ENCODE results near the gene ARHGEF11.

Gene ARHGEF11

GRCh38 chr1:157033357-157033876 is 12.1 kb downstream of the ARHGEF11 start:
- no peaks in the 10 kb centered on the region for H3K9me3 Mint-ChIP-seq
- no peaks in the 10 kb centered on the region for H3K36me3 Mint-ChIP-seq (ENCODE audit: low read depth)
- no peak overlapping the region for H3K4me3 Mint-ChIP-seq
- peaks cover 28% of the 10 kb centered on the region for H3K27me3 Mint-ChIP-seq
- no peaks in the 10 kb centered on the region for H3K4me1 Mint-ChIP-seq (ENCODE audit: low read depth)
- no peak overlapping the region for H3K27ac Mint-ChIP-seq

- Mint-ChIP-seq H3K27me3 (peaks cover 30% of the 10 kb centered on the region), H3K36me3 (ENCODE audit: low read depth) (no peaks in the 10 kb centered on the region), H3K27ac (no peak overlapping the region), H3K4me3 (no peak overlapping the region), H3K9me3 (no peaks in the 10 kb centered on the region), H3K4me1 (ENCODE audit: low read depth) (no peaks in the 10 kb centered on the region)
These were observed 13.2 kb downstream of the ARHGEF11 start for GRCh38 chr1:157032303-157032702.

GRCh38 chr1:157030728-157031127 is 14.8 kb downstream of the ARHGEF11 start:
- Mint-ChIP-seq H3K4me3 (no peak overlapping the region), H3K27ac (no peak overlapping the region), H3K4me1 (ENCODE audit: low read depth) (no peaks in the 10 kb centered on the region), H3K36me3 (ENCODE audit: low read depth) (no peaks in the 10 kb centered on the region), H3K27me3 (peaks cover 37% of the 10 kb centered on the region), H3K9me3 (no peaks in the 10 kb centered on the region)

GRCh38 chr1:157028674-157029073 is 16.9 kb downstream of the ARHGEF11 start:
- no peak overlapping the region for H3K27ac Mint-ChIP-seq
- peaks cover 48% of the 10 kb centered on the region for H3K27me3 Mint-ChIP-seq
- H3K4me1 Mint-ChIP-seq (ENCODE audit: low read depth) = no peaks in the 10 kb centered on the region
- no peak overlapping the region for H3K4me3 Mint-ChIP-seq
- no peaks in the 10 kb centered on the region for H3K9me3 Mint-ChIP-seq
- H3K36me3 Mint-ChIP-seq (ENCODE audit: low read depth) = no peaks in the 10 kb centered on the region

- H3K36me3 Mint-ChIP-seq (ENCODE audit: low read depth) = peaks cover 1% of the 10 kb centered on the region
- peaks cover 12% of the 10 kb centered on the region for H3K9me3 Mint-ChIP-seq
- no peaks in the 10 kb centered on the region for H3K4me1 Mint-ChIP-seq (ENCODE audit: low read depth)
- peaks cover 44% of the 10 kb centered on the region for H3K27me3 Mint-ChIP-seq
- no peak overlapping the region for H3K27ac Mint-ChIP-seq
- H3K4me3 Mint-ChIP-seq = no peak overlapping the region
These were observed 19.7 kb downstream of the ARHGEF11 start for GRCh38 chr1:157025856-157026255.

GRCh38 chr1:157025385-157025784 is 20.2 kb downstream of the ARHGEF11 start:
- no peaks in the 10 kb centered on the region for H3K4me1 Mint-ChIP-seq (ENCODE audit: low read depth)
- peaks cover 14% of the 10 kb centered on the region for H3K9me3 Mint-ChIP-seq
- H3K4me3 Mint-ChIP-seq = no peak overlapping the region
- peaks cover 48% of the 10 kb centered on the region for H3K27me3 Mint-ChIP-seq
- H3K27ac Mint-ChIP-seq = no peak overlapping the region
- peaks cover 3% of the 10 kb centered on the region for H3K36me3 Mint-ChIP-seq (ENCODE audit: low read depth)

GRCh38 chr1:157021688-157022087 is 23.9 kb downstream of the ARHGEF11 start:
- H3K27me3 Mint-ChIP-seq = peaks cover 46% of the 10 kb centered on the region
- H3K4me3 Mint-ChIP-seq = no peak overlapping the region
- peaks cover 3% of the 10 kb centered on the region for H3K36me3 Mint-ChIP-seq (ENCODE audit: low read depth)
- H3K27ac Mint-ChIP-seq = no peak overlapping the region
- no peaks in the 10 kb centered on the region for H3K4me1 Mint-ChIP-seq (ENCODE audit: low read depth)
- H3K9me3 Mint-ChIP-seq = peaks cover 24% of the 10 kb centered on the region

GRCh38 chr1:157019457-157019856 is 26.1 kb downstream of the ARHGEF11 start:
- peaks cover 24% of the 10 kb centered on the region for H3K9me3 Mint-ChIP-seq
- H3K36me3 Mint-ChIP-seq (ENCODE audit: low read depth) = peaks cover 3% of the 10 kb centered on the region
- no peak overlapping the region for H3K4me3 Mint-ChIP-seq
- peaks cover 32% of the 10 kb centered on the region for H3K27me3 Mint-ChIP-seq
- no peaks in the 10 kb centered on the region for H3K4me1 Mint-ChIP-seq (ENCODE audit: low read depth)
- H3K27ac Mint-ChIP-seq = no peak overlapping the region

GRCh38 chr1:157011845-157012244 is 33.7 kb downstream of the ARHGEF11 start:
- no peak overlapping the region for H3K4me3 Mint-ChIP-seq
- no peaks in the 10 kb centered on the region for H3K4me1 Mint-ChIP-seq (ENCODE audit: low read depth)
- H3K27ac Mint-ChIP-seq = no peak overlapping the region
- no peaks in the 10 kb centered on the region for H3K9me3 Mint-ChIP-seq
- no peaks in the 10 kb centered on the region for H3K36me3 Mint-ChIP-seq (ENCODE audit: low read depth)
- H3K27me3 Mint-ChIP-seq = peaks cover 23% of the 10 kb centered on the region

GRCh38 chr1:157008502-157008901 is 37.0 kb downstream of the ARHGEF11 start:
- H3K27me3 Mint-ChIP-seq = peaks cover 28% of the 10 kb centered on the region
- no peaks in the 10 kb centered on the region for H3K36me3 Mint-ChIP-seq (ENCODE audit: low read depth)
- no peaks in the 10 kb centered on the region for H3K4me1 Mint-ChIP-seq (ENCODE audit: low read depth)
- no peaks in the 10 kb centered on the region for H3K9me3 Mint-ChIP-seq
- no peak overlapping the region for H3K4me3 Mint-ChIP-seq
- no peak overlapping the region for H3K27ac Mint-ChIP-seq

GRCh38 chr1:157007306-157007705 is 38.2 kb downstream of the ARHGEF11 start:
- H3K4me1 Mint-ChIP-seq (ENCODE audit: low read depth) = no peaks in the 10 kb centered on the region
- no peak overlapping the region for H3K4me3 Mint-ChIP-seq
- no peak overlapping the region for H3K27ac Mint-ChIP-seq
- H3K27me3 Mint-ChIP-seq = peaks cover 28% of the 10 kb centered on the region
- H3K36me3 Mint-ChIP-seq (ENCODE audit: low read depth) = no peaks in the 10 kb centered on the region
- no peaks in the 10 kb centered on the region for H3K9me3 Mint-ChIP-seq

- H3K9me3 Mint-ChIP-seq = no peaks in the 10 kb centered on the region
- H3K4me3 Mint-ChIP-seq = no peak overlapping the region
- no peaks in the 10 kb centered on the region for H3K4me1 Mint-ChIP-seq (ENCODE audit: low read depth)
- no peaks in the 10 kb centered on the region for H3K36me3 Mint-ChIP-seq (ENCODE audit: low read depth)
- H3K27ac Mint-ChIP-seq = no peak overlapping the region
- H3K27me3 Mint-ChIP-seq = peaks cover 24% of the 10 kb centered on the region
These were observed 38.9 kb downstream of the ARHGEF11 start for GRCh38 chr1:157006676-157007075.

GRCh38 chr1:157005965-157006364 is 39.6 kb downstream of the ARHGEF11 start:
- no peak overlapping the region for H3K4me3 Mint-ChIP-seq
- no peaks in the 10 kb centered on the region for H3K36me3 Mint-ChIP-seq (ENCODE audit: low read depth)
- H3K9me3 Mint-ChIP-seq = no peaks in the 10 kb centered on the region
- H3K27me3 Mint-ChIP-seq = peaks cover 19% of the 10 kb centered on the region
- no peak overlapping the region for H3K27ac Mint-ChIP-seq
- no peaks in the 10 kb centered on the region for H3K4me1 Mint-ChIP-seq (ENCODE audit: low read depth)

- H3K36me3 Mint-ChIP-seq (ENCODE audit: low read depth) = no peaks in the 10 kb centered on the region
- peaks cover 18% of the 10 kb centered on the region for H3K27me3 Mint-ChIP-seq
- no peak overlapping the region for H3K4me3 Mint-ChIP-seq
- no peaks in the 10 kb centered on the region for H3K4me1 Mint-ChIP-seq (ENCODE audit: low read depth)
- H3K9me3 Mint-ChIP-seq = no peaks in the 10 kb centered on the region
- H3K27ac Mint-ChIP-seq = no peak overlapping the region
These were observed 40.7 kb downstream of the ARHGEF11 start for GRCh38 chr1:157004806-157005205.

- H3K4me3 Mint-ChIP-seq = no peak overlapping the region
- no peaks in the 10 kb centered on the region for H3K36me3 Mint-ChIP-seq (ENCODE audit: low read depth)
- H3K4me1 Mint-ChIP-seq (ENCODE audit: low read depth) = no peaks in the 10 kb centered on the region
- no peaks in the 10 kb centered on the region for H3K9me3 Mint-ChIP-seq
- no peak overlapping the region for H3K27ac Mint-ChIP-seq
- H3K27me3 Mint-ChIP-seq = peaks cover 18% of the 10 kb centered on the region
These were observed 41.2 kb downstream of the ARHGEF11 start for GRCh38 chr1:157004327-157004726.

- H3K4me3 Mint-ChIP-seq = no peak overlapping the region
- H3K27me3 Mint-ChIP-seq = peaks cover 15% of the 10 kb centered on the region
- no peaks in the 10 kb centered on the region for H3K9me3 Mint-ChIP-seq
- no peaks in the 10 kb centered on the region for H3K36me3 Mint-ChIP-seq (ENCODE audit: low read depth)
- no peak overlapping the region for H3K27ac Mint-ChIP-seq
- no peaks in the 10 kb centered on the region for H3K4me1 Mint-ChIP-seq (ENCODE audit: low read depth)
These were observed 44.2 kb downstream of the ARHGEF11 start for GRCh38 chr1:157001304-157001703.
